Measurements from ENCODE around the gene C1QL4. TPM values are rescaled to one million over a fixed set of nuclear protein-coding genes. Genes with fewer than 3 reads are reported as not detected.

Gene C1QL4
- total and polyA plus RNA-seq, 12 donors: not detected

- intact Hi-C loops (cut with DNase I): loop anchor here in 1 of 10 donors (10.0 kb wide), 1 partner anchor 53 kb away; the partner anchor contains the start of gene PRPH
- ATAC-seq (peak; percentile 87 to 95 (median 92)), DNase-seq (peak; percentile 77 to 83)
- WGBS, 2 donors: 7 to 10% methylated on average over 34 to 37 of the region's 37 CpGs
- peak; percentile 88 to 99 (median 98) for TF ChIP-seq CTCF (IDR thresholded peaks at IDR 0.05)
- Histone ChIP-seq H3K36me3 (no peaks in the 10 kb centered on the region), H3K4me3 (peak overlapping the region in 9 of 10 donors; percentile 23 to 51 (median 43)), H3K4me1 (peaks cover 28 to 55% (median 47%) of the 10 kb centered on the region in 9 donors), H3K27me3 (peaks cover 22 to 98% (median 77%) of the 10 kb centered on the region in 7 donors), H3K9me3 (no peaks in the 10 kb centered on the region), H3K27ac (no peak overlapping the region)
Measured at GRCh38 chr12:49347311-49348193, 10.6 kb upstream of the C1QL4 start.

GRCh38 chr12:49346659-49347310, 9.8 kb upstream of the C1QL4 start, which contains the start of gene DNAJC22:
Gene DNAJC22, plus strand, starts transcription at chr12:49346888. Its CDS starts 1,985 bp downstream, at chr12:49348873.
- intact Hi-C loops (cut with DNase I): loop anchor here in 1 of 10 donors (10.0 kb wide), 1 partner anchor 52 kb away; the partner anchor contains the start of gene PRPH
- DNase-seq: no peak
- H3K9me3 ChIP-seq: no peaks in the 10 kb centered on the region
- H3K36me3 ChIP-seq: no peaks in the 10 kb centered on the region
- no peak within 1 kb of the TSS for H3K27ac ChIP-seq
- TF ChIP-seq CTCF (IDR thresholded peaks at IDR 0.05): no peak
- H3K4me3 ChIP-seq: peak within 1 kb of the TSS in 9 of 10 donors; percentile 23 to 51 (median 43)
- WGBS, 2 donors: 1 to 2% methylated on average over 47 of the region's 47 CpGs
- peaks cover 22 to 98% (median 84%) of the 10 kb centered on the region in 7 donors for H3K27me3 ChIP-seq
- ATAC-seq: peak in 6 of 8 donors; percentile 4 to 26 (median 14)
- H3K4me1 ChIP-seq: peaks cover 32 to 63% (median 54%) of the 10 kb centered on the region in 9 donors

- DNase-seq (no peak), ATAC-seq (no peak)
- H3K9me3 ChIP-seq: no peaks in the 10 kb centered on the region
- no peak overlapping the region for H3K27ac ChIP-seq
- H3K36me3 ChIP-seq: no peaks in the 10 kb centered on the region
- no peak for TF ChIP-seq CTCF (IDR thresholded peaks at IDR 0.05)
- intact Hi-C loops (cut with DNase I): loop anchor here in 2 of 10 donors (2.0 to 10.0 kb wide), 2 partner anchors 51 to 57 kb away; partner anchors contain the start of gene PRPH (in 1 of the 2)
- peaks cover 16 to 98% (median 80%) of the 10 kb centered on the region in 7 donors for H3K27me3 ChIP-seq
- H3K4me3 ChIP-seq: peak overlapping the region in 9 of 10 donors; percentile 23 to 51 (median 43)
- H3K4me1 ChIP-seq: peaks cover 32 to 64% (median 57%) of the 10 kb centered on the region in 9 donors
- 2 to 3% methylated on average over 60 to 61 of the region's 61 CpGs for WGBS, 2 donors
Measured at GRCh38 chr12:49345825-49346658, 9.1 kb upstream of the C1QL4 start.

Data from heart right ventricle (tissue), 16 donors.